PC-3 (cell line): ENCODE data around the gene DIP2A. TPM values are rescaled to one million over a fixed set of nuclear protein-coding genes. Genes with fewer than 3 reads are reported as not detected.

Source experiments
- ATAC-seq: fragments of 200-7000 bp; cut with Tn5 transposase; 2 replicates; pipeline ENCODE4 v1.9.1; 2020; ENCODE audit warnings: mild to moderate bottlenecking, moderate library complexity
- BruUV-seq: library from RNA; stranded (reverse); fragments of 400-500 nt; replicated peaks from 2 replicates; lab custom pipeline; 2021; lab: Mats Ljungman, UMichigan
- CTCF ChIA-PET: fragments of 300-600 bp; sonication (Branson Sonifier 250); formaldehyde crosslinking; loops from one replicate; lab custom pipeline; 2022; ENCODE audit warnings: antibody characterized with exemption; lab: Charles Lee
- POLR2A ChIA-PET: fragments of 300-600 bp; sonication (Branson Sonifier 250); formaldehyde crosslinking; loops from one replicate; lab custom pipeline; 2022; ENCODE audit warnings: antibody characterized with exemption; ENCODE audit not compliant: unreplicated experiment; lab: Charles Lee
- DNase-seq: peaks from one replicate; pipeline ENCODE4 v3.0.0-alpha.2; 2015
- H2AFZ ChIP-seq: fragments of 300-600 bp; sonication (generic); 2 replicates; pipeline ENCODE4 v1.6.0; 2016; ENCODE audit warnings: antibody characterized with exemption, low read length
- H3F3A ChIP-seq: fragments of 300-600 bp; sonication (generic); one replicate; pipeline ENCODE4 v1.6.0; 2017; ENCODE audit warnings: antibody characterized with exemption, low read length, control low read depth, mild to moderate bottlenecking; ENCODE audit not compliant: unreplicated experiment
- H3K27ac ChIP-seq: fragments of 300-600 bp; sonication (generic); 2 replicates; pipeline ENCODE4 v1.5.1; 2016; ENCODE audit warnings: mild to moderate bottlenecking, low read length
- H3K27me3 ChIP-seq: fragments of 300-600 bp; sonication (generic); 2 replicates; pipeline ENCODE4 v1.6.1; 2016; ENCODE audit warnings: low read length, mixed read lengths
- H3K36me3 ChIP-seq: fragments of 300-600 bp; sonication (generic); 2 replicates; pipeline ENCODE4 v1.6.1; 2016; ENCODE audit warnings: low read depth, mixed run types, low read length, mixed read lengths
- H3K4me1 ChIP-seq: fragments of 300-600 bp; sonication (generic); 2 replicates; pipeline ENCODE4 v1.5.1; 2016; ENCODE audit warnings: low read length; ENCODE audit not compliant: insufficient read depth
- H3K4me2 ChIP-seq: fragments of 300-600 bp; sonication (generic); 2 replicates; pipeline ENCODE4 v1.6.0; 2016; ENCODE audit warnings: low read length
- H3K4me3 ChIP-seq: fragments of 300-600 bp; sonication (generic); 2 replicates; pipeline ENCODE4 v1.5.1; 2016; ENCODE audit warnings: mild to moderate bottlenecking, low read length, mixed read lengths
- H3K79me2 ChIP-seq: fragments of 300-600 bp; sonication (generic); 2 replicates; pipeline ENCODE4 v1.6.1; 2017; ENCODE audit warnings: low read length, mixed read lengths
- H3K9ac ChIP-seq: fragments of 300-600 bp; sonication (generic); 2 replicates; pipeline ENCODE4 v1.6.0; 2016; ENCODE audit warnings: mild to moderate bottlenecking, low read length
- H3K9me2 ChIP-seq: fragments of 300-600 bp; sonication (generic); replicated peaks from 2 replicates; pipeline ENCODE4 v1.6.1; 2016; ENCODE audit warnings: mixed run types, low read length, mixed read lengths
- H3K9me3 ChIP-seq: fragments of 300-600 bp; sonication (generic); 2 replicates; pipeline ENCODE4 v1.6.1; 2016; ENCODE audit warnings: low read length, mixed read lengths
- H4K20me1 ChIP-seq: fragments of 300-600 bp; sonication (generic); 2 replicates; pipeline ENCODE4 v1.6.1; 2016; ENCODE audit warnings: low read length, mixed read lengths
- CTCF ChIP-seq: fragments of 300-600 bp; sonication (generic); conservative IDR thresholded peaks from 2 replicates; pipeline ENCODE4 v1.5.1; 2017; ENCODE audit warnings: antibody characterized with exemption, low read depth, mild to moderate bottlenecking, low read length
- EZH2 ChIP-seq: fragments of 300-600 bp; sonication (generic); IDR thresholded peaks from one replicate; pipeline ENCODE4 v1.6.1; 2017; ENCODE audit warnings: antibody characterized with exemption, mild to moderate bottlenecking, low read length; ENCODE audit not compliant: unreplicated experiment
- EZH2phosphoT487 ChIP-seq: fragments of 300-600 bp; sonication (generic); IDR thresholded peaks from 2 replicates; pipeline ENCODE4 v1.6.1; 2018; ENCODE audit warnings: mild to moderate bottlenecking, antibody characterized with exemption, low read length, borderline replicate concordance
- intact Hi-C: fragments of 100-400 bp; cut with micrococcal nuclease; formaldehyde crosslinking; loops from 2 replicates; pipeline ENCODE4 v1.9.0; 2023
- total RNA-seq: library from RNA; depleted of rRNA; stranded (reverse); fragments of >200 nt; gene quantifications from 2 replicates; pipeline ENCODE4 v1.2.3, GENCODE V29; 2014

DIP2A gene
- total RNA-seq, 1 experiment from 2014 or later = 23.7 TPM

DNA sequence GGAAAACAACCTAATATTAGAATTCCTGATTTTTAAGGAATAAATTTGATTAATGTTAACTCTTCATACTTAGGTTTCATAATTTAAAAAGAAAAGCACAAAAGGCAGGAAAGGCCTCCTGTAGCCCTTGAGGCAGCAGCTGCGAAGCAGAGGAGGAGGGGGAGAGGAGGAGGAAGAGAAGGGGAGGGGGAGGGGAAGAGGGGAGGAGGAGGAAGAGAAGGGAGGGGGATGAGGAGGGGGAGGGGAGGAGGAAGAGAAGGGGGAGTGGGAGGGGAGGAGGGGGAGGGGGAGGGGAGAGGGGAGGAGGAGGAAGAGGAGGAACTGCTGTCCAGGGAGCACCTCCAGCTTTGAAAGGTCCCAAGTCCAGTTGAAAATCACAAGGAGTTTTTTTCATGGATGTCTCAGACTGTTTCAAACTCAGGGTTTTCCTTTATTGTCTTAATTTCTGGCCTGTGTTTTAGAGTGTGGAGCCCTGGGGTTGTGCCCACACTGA lies 35.1 kb upstream of the DIP2A start:
- H3K27me3 ChIP-seq = no peaks in the 10 kb centered on the region
- no TSS peak for BruUV-seq
- POLR2A ChIA-PET = no interaction called here

GRCh38 chr21:46424039-46424591 lies 34.6 kb upstream of the DIP2A start:
- no peaks in the 10 kb centered on the region for H3K79me2 ChIP-seq
- ChIA-PET POLR2A (no interaction called here), CTCF (no interaction called here)
- no peak overlapping the region for H3K4me2 ChIP-seq
- BruUV-seq = no TSS peak
- H3K27me3 ChIP-seq = no peaks in the 10 kb centered on the region
- H3F3A ChIP-seq = no peaks in the 10 kb centered on the region
- DNase-seq (no peak), ATAC-seq (no peak)
- no peak overlapping the region for H3K27ac ChIP-seq
- intact Hi-C loops = no loop called here
- H3K36me3 ChIP-seq = peaks cover 23% of the 10 kb centered on the region; the same call in 1 of the 2 replicates
- no peaks in the 10 kb centered on the region for H4K20me1 ChIP-seq
- no peaks in the 10 kb centered on the region for H3K9me3 ChIP-seq
- no peaks in the 10 kb centered on the region for H3K4me1 ChIP-seq
- no peak overlapping the region for H2AFZ ChIP-seq
- TF ChIP-seq CTCF = no peak
- TF ChIP-seq EZH2 = no peak
- no peak for TF ChIP-seq EZH2phosphoT487
- no peak overlapping the region for H3K9ac ChIP-seq
- H3K9me2 ChIP-seq = no peaks in the 10 kb centered on the region
- no peak overlapping the region for H3K4me3 ChIP-seq

More for the DNA sequence above, 35.1 kb upstream of the DIP2A start:
- intact Hi-C loops = no loop called here
- CTCF ChIA-PET = no interaction called here
- Histone ChIP-seq H3K27ac (no peak overlapping the region), H3F3A (no peaks in the 10 kb centered on the region), H3K4me1 (no peaks in the 10 kb centered on the region), H2AFZ (no peak overlapping the region), H3K4me2 (no peak overlapping the region), H3K4me3 (no peak overlapping the region), H3K9ac (no peak overlapping the region), H3K9me2 (no peaks in the 10 kb centered on the region), H3K9me3 (no peaks in the 10 kb centered on the region), H3K36me3 (peaks cover 23% of the 10 kb centered on the region; the same call in 1 of the 2 replicates), H3K79me2 (no peaks in the 10 kb centered on the region), H4K20me1 (no peaks in the 10 kb centered on the region)
- TF ChIP-seq EZH2phosphoT487 (no peak), CTCF (no peak), EZH2 (no peak)
- DNase-seq (no peak), ATAC-seq (no peak)

- CTCF ChIA-PET = no interaction called here
- intact Hi-C loops = no loop called here
These were observed 34.1 kb upstream of the DIP2A start for GRCh38 chr21:46424621-46425020.

More at GRCh38 chr21:46424621-46425020, 34.1 kb upstream of the DIP2A start:
- TF ChIP-seq EZH2 = no peak
- no peak for TF ChIP-seq EZH2phosphoT487
- no peak for TF ChIP-seq CTCF
- no peaks in the 10 kb centered on the region for H3K9me2 ChIP-seq
- H3K4me3 ChIP-seq = no peak overlapping the region
- DNase-seq = no peak
- no peak overlapping the region for H2AFZ ChIP-seq
- POLR2A ChIA-PET = no interaction called here
- peaks cover 23% of the 10 kb centered on the region; the same call in 1 of the 2 replicates for H3K36me3 ChIP-seq
- ATAC-seq = no peak
- H3K4me2 ChIP-seq = no peak overlapping the region
- no peaks in the 10 kb centered on the region for H3K27me3 ChIP-seq
- H3K79me2 ChIP-seq = no peaks in the 10 kb centered on the region
- H3K27ac ChIP-seq = no peak overlapping the region
- BruUV-seq = no TSS peak
- no peak overlapping the region for H3K9ac ChIP-seq
- no peaks in the 10 kb centered on the region for H3K4me1 ChIP-seq
- H3F3A ChIP-seq = no peaks in the 10 kb centered on the region
- no peaks in the 10 kb centered on the region for H3K9me3 ChIP-seq
- H4K20me1 ChIP-seq = no peaks in the 10 kb centered on the region
